Natural killer cell (primary cell): ENCODE data around the gene POLR2J3. TPM values are rescaled to one million over a fixed set of nuclear protein-coding genes. Genes with fewer than 3 reads are reported as not detected.
A peak's percentile ranks its signal among the peaks of the same experiment; 100 is the strongest.
"Not testable (repeated sequence)": the region's sequence is repeated elsewhere in the genome, so short reads cannot be mapped to it uniquely, and the experiment has no call there.

Experiments
- ATAC-seq, 3 donors: fragments of 150-1000 bp in 2 of 3; fragments of 200-7000 bp in 1 of 3; cut with Tn5 transposase; 1 replicate in 1 of 3; 2 replicates in 2 of 3; pipeline ENCODE4 v1.10.0; 2021; ENCODE audit warnings: mild to moderate bottlenecking in 2 of 3, moderate library complexity in 2 of 3
- DNase-seq, 2 donors: peaks; one replicate each; pipeline versions ENCODE4 v3.0.0 to v3.0.0-alpha.2; 2013 to 2021; ENCODE audit warnings: mixed read lengths in 1 of 2
- H3K27ac ChIP-seq: one replicate; pipeline ENCODE4 v1.5.1; 2013; ENCODE audit warnings: mild to moderate bottlenecking, low read length
- H3K27me3 ChIP-seq: one replicate; pipeline ENCODE4 v1.6.1; 2013; ENCODE audit warnings: low read length; ENCODE audit not compliant: control insufficient read depth, insufficient read depth
- H3K36me3 ChIP-seq: one replicate; pipeline ENCODE4 v1.6.1; 2013; ENCODE audit warnings: low read length; ENCODE audit not compliant: control insufficient read depth, insufficient read depth
- H3K4me1 ChIP-seq: one replicate; pipeline ENCODE4 v1.6.1; 2013; ENCODE audit warnings: low read length; ENCODE audit not compliant: control insufficient read depth, insufficient read depth
- H3K4me3 ChIP-seq: one replicate; pipeline ENCODE4 v1.5.1; 2013; ENCODE audit warnings: low read length
- H3K9me3 ChIP-seq: one replicate; pipeline ENCODE4 v1.6.1; 2013; ENCODE audit warnings: low read length; ENCODE audit not compliant: control insufficient read depth, insufficient read depth
- H3K27ac Mint-ChIP-seq, 2 donors: one replicate each; pipeline ENCODE4 v1.8.0; 2022; ENCODE audit warnings: mild to moderate bottlenecking in 2 of 2, mixed read lengths in 2 of 2, moderate library complexity in 1 of 2
- H3K27me3 Mint-ChIP-seq, 2 donors: one replicate each; pipeline ENCODE4 v1.8.0; 2022; ENCODE audit warnings: low read depth in 2 of 2, mixed read lengths in 2 of 2
- H3K36me3 Mint-ChIP-seq: one replicate; pipeline ENCODE4 v1.8.0; 2022; ENCODE audit warnings: mixed read lengths
- H3K4me1 Mint-ChIP-seq, 2 donors: one replicate each; pipeline ENCODE4 v1.8.0; 2022; ENCODE audit warnings: mixed read lengths in 2 of 2
- H3K4me3 Mint-ChIP-seq: one replicate; pipeline ENCODE4 v1.8.0; 2022; ENCODE audit warnings: mild to moderate bottlenecking, moderate library complexity, mixed read lengths
- H3K9me3 Mint-ChIP-seq, 2 donors: one replicate each; pipeline ENCODE4 v1.8.0; 2022; ENCODE audit warnings: mixed read lengths in 2 of 2
- WGBS: methylation state at CpG from one replicate; pipeline ENCODE4 v1.1.7; 2013; ENCODE audit warnings: missing lambda C conversion rate; ENCODE audit not compliant: insufficient coverage; 5-methylcytosine and 5-hydroxymethylcytosine counted together
- intact Hi-C: fragments of 100-400 bp; cut with micrococcal nuclease; formaldehyde crosslinking; loops from one replicate; pipeline ENCODE4 v1.14.2; 2022
- total RNA-seq, 4 donors: library from RNA; stranded (reverse); fragments of 120-200 nt in 1 of 4; gene quantifications; one replicate each; pipeline versions ENCODE4 v1.2.3 to v1.2.4, GENCODE V29; 2013 to 2022

Gene POLR2J3
- total RNA-seq, 3 donors from 2014 or later (not counting 1 experiment from before 2014, with no cell fraction given): 120 to 150 (median 131) TPM

GRCh38 chr7:102578486-102578885, 6.1 kb upstream of the POLR2J3 start:
- H3K4me1 Mint-ChIP-seq, H3K27ac ChIP-seq, intact Hi-C loops, H3K36me3 Mint-ChIP-seq, H3K36me3 ChIP-seq, DNase-seq, H3K27me3 ChIP-seq, H3K27ac Mint-ChIP-seq, H3K9me3 Mint-ChIP-seq, H3K4me1 ChIP-seq, H3K9me3 ChIP-seq, H3K4me3 Mint-ChIP-seq, H3K27me3 Mint-ChIP-seq, H3K4me3 ChIP-seq: not testable (repeated sequence)
- ATAC-seq: peak in 2 of 3 donors; percentile 8 to 38
- WGBS: no CpG with 5 or more reads among the region's 5 CpGs

GRCh38 chr7:102577315-102578240, 5.2 kb upstream of the POLR2J3 start:
- DNase-seq, H3K36me3 Mint-ChIP-seq, H3K4me3 ChIP-seq, H3K27ac Mint-ChIP-seq, H3K36me3 ChIP-seq, intact Hi-C loops, H3K4me1 ChIP-seq, H3K27ac ChIP-seq, H3K9me3 ChIP-seq, H3K4me1 Mint-ChIP-seq, H3K9me3 Mint-ChIP-seq, H3K27me3 ChIP-seq, H3K27me3 Mint-ChIP-seq, H3K4me3 Mint-ChIP-seq: not testable (repeated sequence)
- 97% methylated on average over 2 of the region's 7 CpGs for WGBS
- ATAC-seq: peak in 1 of 3 donors; percentile 15

- H3K4me3 ChIP-seq, H3K4me1 Mint-ChIP-seq, ATAC-seq, H3K36me3 Mint-ChIP-seq, H3K9me3 ChIP-seq, H3K36me3 ChIP-seq, intact Hi-C loops, H3K27me3 ChIP-seq, DNase-seq, H3K4me3 Mint-ChIP-seq, H3K4me1 ChIP-seq, H3K27ac Mint-ChIP-seq, H3K27me3 Mint-ChIP-seq, H3K9me3 Mint-ChIP-seq, H3K27ac ChIP-seq: not testable (repeated sequence)
- WGBS: no CpG with 5 or more reads among the region's 3 CpGs
These were observed 4.0 kb upstream of the POLR2J3 start for GRCh38 chr7:102576363-102576762.

- H3K36me3 ChIP-seq, H3K4me3 ChIP-seq, H3K9me3 Mint-ChIP-seq, ATAC-seq, H3K27ac Mint-ChIP-seq, H3K27me3 ChIP-seq, H3K4me3 Mint-ChIP-seq, intact Hi-C loops, DNase-seq, H3K4me1 Mint-ChIP-seq, H3K27me3 Mint-ChIP-seq, H3K4me1 ChIP-seq, H3K27ac ChIP-seq, H3K9me3 ChIP-seq, H3K36me3 Mint-ChIP-seq: not testable (repeated sequence)
- no CpG with 5 or more reads among the region's 6 CpGs for WGBS
These were observed 2.2 kb upstream of the POLR2J3 start for GRCh38 chr7:102574607-102575006.

- H3K27ac Mint-ChIP-seq, DNase-seq, H3K9me3 ChIP-seq, H3K36me3 ChIP-seq, H3K27me3 ChIP-seq, H3K9me3 Mint-ChIP-seq, H3K4me3 ChIP-seq, intact Hi-C loops, H3K4me1 Mint-ChIP-seq, ATAC-seq, H3K4me3 Mint-ChIP-seq, H3K4me1 ChIP-seq, H3K27me3 Mint-ChIP-seq, H3K27ac ChIP-seq, H3K36me3 Mint-ChIP-seq: not testable (repeated sequence)
- 100% methylated on average over 2 of the region's 11 CpGs for WGBS
These were observed 3.8 kb downstream of the POLR2J3 start for GRCh38 chr7:102568620-102569019.

- H3K4me1 Mint-ChIP-seq, H3K27ac ChIP-seq, H3K9me3 ChIP-seq, H3K4me3 Mint-ChIP-seq, H3K9me3 Mint-ChIP-seq, H3K27me3 Mint-ChIP-seq, ATAC-seq, H3K4me1 ChIP-seq, H3K4me3 ChIP-seq, H3K36me3 ChIP-seq, H3K36me3 Mint-ChIP-seq, intact Hi-C loops, H3K27me3 ChIP-seq, H3K27ac Mint-ChIP-seq, DNase-seq: not testable (repeated sequence)
- WGBS: no CpG with 5 or more reads among the region's 6 CpGs
These were observed 21.5 kb downstream of the POLR2J3 start, which contains the start of gene SPDYE2 for GRCh38 chr7:102550808-102551422. Gene SPDYE2 (plus strand): TSS chr7:102551226. CDS start chr7:102553256, 2,030 bp downstream.

GRCh38 chr7:102546353-102546752, 26.0 kb downstream of the POLR2J3 start:
- H3K27ac Mint-ChIP-seq, H3K36me3 Mint-ChIP-seq, H3K9me3 ChIP-seq, DNase-seq, H3K4me3 ChIP-seq, H3K27me3 ChIP-seq, H3K9me3 Mint-ChIP-seq, H3K4me3 Mint-ChIP-seq, intact Hi-C loops, H3K4me1 ChIP-seq, H3K4me1 Mint-ChIP-seq, ATAC-seq, H3K27me3 Mint-ChIP-seq, H3K27ac ChIP-seq, H3K36me3 ChIP-seq: not testable (repeated sequence)
- no CpG with 5 or more reads among the region's 6 CpGs for WGBS
